HEK293 (cell line): ENCODE data around the gene TBC1D30.
A peak's percentile ranks its signal among the peaks of the same experiment; 100 is the strongest.

Experiments used
- BCL11B ChIP-seq: fragments of 450-650 bp; formaldehyde crosslinking; IDR thresholded peaks from 2 replicates; pipeline ENCODE4 v1.5.1; 2016; ENCODE audit warnings: low read depth, missing biosample characterization, missing genetic modification characterization
- OSR2 ChIP-seq: fragments of 450-650 bp; formaldehyde crosslinking; IDR thresholded peaks from 2 replicates; pipeline ENCODE4 v1.5.1; 2016; ENCODE audit warnings: missing biosample characterization, missing genetic modification characterization
- SCRT2 ChIP-seq: fragments of 450-650 bp; formaldehyde crosslinking; IDR thresholded peaks from 2 replicates; pipeline ENCODE4 v1.5.1; 2016; ENCODE audit warnings: missing biosample characterization, missing genetic modification characterization
- SP7 ChIP-seq: fragments of 450-650 bp; formaldehyde crosslinking; IDR thresholded peaks from 2 replicates; pipeline ENCODE4 v1.5.1; 2016; ENCODE audit warnings: missing biosample characterization, missing genetic modification characterization
- TCF7L2 ChIP-seq: IDR thresholded peaks from 2 replicates; pipeline ENCODE4 v1.6.1; 2011; ENCODE audit warnings: low read depth, mild to moderate bottlenecking, inconsistent platforms, low read length, moderate library complexity, borderline replicate concordance
- TRIM28 ChIP-seq: IDR thresholded peaks from 2 replicates; pipeline ENCODE4 v1.6.1; 2011; ENCODE audit warnings: low read length, control low read depth, borderline replicate concordance
- YY2 ChIP-seq: fragments of 450-650 bp; formaldehyde crosslinking; IDR thresholded peaks from 2 replicates; pipeline ENCODE4 v1.5.1; 2016; ENCODE audit warnings: missing biosample characterization, missing genetic modification characterization
- ZEB2 ChIP-seq: fragments of 450-650 bp; formaldehyde crosslinking; IDR thresholded peaks from 2 replicates; pipeline ENCODE4 v1.5.1; 2016; ENCODE audit warnings: missing biosample characterization, missing genetic modification characterization
- ZFP69B ChIP-seq: fragments of 450-650 bp; formaldehyde crosslinking; IDR thresholded peaks from 2 replicates; pipeline ENCODE4 v1.5.1; 2016; ENCODE audit warnings: missing biosample characterization, missing genetic modification characterization
- ZNF112 ChIP-seq: fragments of 450-650 bp; formaldehyde crosslinking; IDR thresholded peaks from 2 replicates; pipeline ENCODE4 v1.5.0; 2017; ENCODE audit warnings: missing biosample characterization, missing genetic modification characterization
- ZNF121 ChIP-seq: fragments of 450-650 bp; formaldehyde crosslinking; IDR thresholded peaks from 2 replicates; pipeline ENCODE4 v1.5.1; 2016; ENCODE audit warnings: missing biosample characterization, missing genetic modification characterization
- ZNF133 ChIP-seq: fragments of 450-650 bp; formaldehyde crosslinking; IDR thresholded peaks from 2 replicates; pipeline ENCODE4 v1.5.1; 2016; ENCODE audit warnings: missing biosample characterization, missing genetic modification characterization
- ZNF2 ChIP-seq: fragments of 450-650 bp; formaldehyde crosslinking; IDR thresholded peaks from 2 replicates; pipeline ENCODE4 v1.5.1; 2016; ENCODE audit warnings: missing biosample characterization, missing genetic modification characterization
- ZNF239 ChIP-seq: fragments of 450-650 bp; formaldehyde crosslinking; IDR thresholded peaks from 2 replicates; pipeline ENCODE4 v1.5.1; 2016; ENCODE audit warnings: missing biosample characterization, missing genetic modification characterization
- ZNF266 ChIP-seq: fragments of 450-650 bp; formaldehyde crosslinking; IDR thresholded peaks from 2 replicates; pipeline ENCODE4 v1.5.1; 2016; ENCODE audit warnings: missing biosample characterization, missing genetic modification characterization, low read depth
- ZNF292 ChIP-seq: fragments of 450-650 bp; formaldehyde crosslinking; IDR thresholded peaks from 2 replicates; pipeline ENCODE4 v1.5.1; 2016; ENCODE audit warnings: low read depth, missing biosample characterization, missing genetic modification characterization, borderline replicate concordance
- ZNF302 ChIP-seq: fragments of 450-650 bp; formaldehyde crosslinking; IDR thresholded peaks from 2 replicates; pipeline ENCODE4 v1.5.1; 2016; ENCODE audit warnings: missing biosample characterization, missing genetic modification characterization, low read depth
- ZNF324 ChIP-seq: fragments of 450-650 bp; formaldehyde crosslinking; IDR thresholded peaks from 2 replicates; pipeline ENCODE4 v1.5.1; 2016; ENCODE audit warnings: missing biosample characterization, missing genetic modification characterization
- ZNF366 ChIP-seq: fragments of 450-650 bp; formaldehyde crosslinking; conservative IDR thresholded peaks from 2 replicates; pipeline ENCODE4 v1.5.1; 2016; ENCODE audit warnings: missing biosample characterization, missing genetic modification characterization
- ZNF521 ChIP-seq: fragments of 450-650 bp; formaldehyde crosslinking; IDR thresholded peaks from 2 replicates; pipeline ENCODE4 v1.5.1; 2017; ENCODE audit warnings: missing biosample characterization, mild to moderate bottlenecking, missing genetic modification characterization
- ZNF561 ChIP-seq: fragments of 450-650 bp; IDR thresholded peaks from 2 replicates; pipeline ENCODE4 v1.5.1; 2018; ENCODE audit warnings: missing biosample characterization, missing genetic modification characterization, borderline replicate concordance
- ZNF571 ChIP-seq: fragments of 450-650 bp; formaldehyde crosslinking; IDR thresholded peaks from 2 replicates; pipeline ENCODE4 v1.5.0; 2017; ENCODE audit warnings: missing biosample characterization, missing genetic modification characterization
- ZNF610 ChIP-seq: fragments of 450-650 bp; formaldehyde crosslinking; IDR thresholded peaks from 2 replicates; pipeline ENCODE4 v1.5.1; 2016; ENCODE audit warnings: missing biosample characterization, missing genetic modification characterization, borderline replicate concordance
- ZNF76 ChIP-seq: fragments of 450-650 bp; formaldehyde crosslinking; IDR thresholded peaks from 2 replicates; pipeline ENCODE4; 2016; ENCODE audit warnings: low read depth, missing biosample characterization, missing genetic modification characterization, borderline replicate concordance
- ZNF777 ChIP-seq: fragments of 450-650 bp; formaldehyde crosslinking; IDR thresholded peaks from 2 replicates; pipeline ENCODE4 v1.5.1; 2017; ENCODE audit warnings: missing biosample characterization, missing genetic modification characterization, borderline replicate concordance
- TF ChIP-seq, protein P1 (sequence below): fragments of 450-650 bp; formaldehyde crosslinking; IDR thresholded peaks from 2 replicates; pipeline ENCODE4 v1.5.1; 2016; ENCODE audit warnings: missing biosample characterization, missing genetic modification characterization, borderline replicate concordance
- TF ChIP-seq, protein P2 (sequence below): fragments of 450-650 bp; formaldehyde crosslinking; IDR thresholded peaks from 2 replicates; pipeline ENCODE4 v1.5.1; 2016; ENCODE audit warnings: missing biosample characterization, missing genetic modification characterization
- TF ChIP-seq, protein P3 (sequence below): fragments of 450-650 bp; formaldehyde crosslinking; IDR thresholded peaks from 2 replicates; pipeline ENCODE4 v1.5.1; 2016; ENCODE audit warnings: missing biosample characterization, missing genetic modification characterization
- TF ChIP-seq, protein P4 (sequence below): fragments of 450-650 bp; formaldehyde crosslinking; optimal IDR thresholded peaks from 2 replicates; pipeline ENCODE3; 2016; ENCODE audit warnings: missing biosample characterization, mild to moderate bottlenecking, missing genetic modification characterization

The TBC1D30 gene

DNA sequence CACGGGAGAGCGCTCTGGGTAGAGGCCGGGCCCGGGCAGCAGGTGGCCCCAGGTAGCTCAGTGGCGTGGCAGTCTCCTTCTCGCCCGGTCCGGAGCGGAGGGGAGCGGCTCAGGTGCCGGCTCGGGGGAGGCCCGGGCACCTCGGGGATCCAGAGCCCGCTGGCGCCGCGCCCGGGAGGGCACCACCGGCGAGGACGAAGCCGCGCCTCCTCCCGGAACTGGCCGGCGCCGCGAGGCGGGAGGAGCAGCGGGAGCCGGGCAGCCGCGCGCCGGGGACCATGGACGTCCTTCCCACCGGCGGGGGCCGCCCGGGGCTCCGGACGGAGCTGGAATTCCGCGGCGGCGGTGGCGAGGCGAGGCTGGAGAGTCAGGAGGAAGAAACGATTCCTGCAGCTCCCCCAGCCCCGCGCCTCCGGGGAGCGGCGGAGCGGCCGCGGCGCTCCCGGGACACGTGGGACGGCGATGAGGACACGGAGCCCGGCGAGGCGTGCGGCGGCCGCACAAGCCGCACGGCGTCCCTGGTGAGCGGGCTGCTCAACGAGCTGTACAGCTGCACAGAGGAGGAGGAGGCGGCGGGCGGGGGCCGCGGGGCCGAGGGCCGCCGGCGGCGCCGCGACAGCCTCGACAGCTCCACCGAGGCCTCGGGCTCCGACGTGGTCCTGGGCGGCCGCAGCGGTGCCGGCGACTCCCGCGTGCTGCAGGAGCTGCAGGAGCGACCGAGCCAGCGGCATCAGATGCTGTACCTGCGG is 43.7 kb upstream of the TBC1D30 start (continued):
- TF ChIP-seq, protein P1, sequence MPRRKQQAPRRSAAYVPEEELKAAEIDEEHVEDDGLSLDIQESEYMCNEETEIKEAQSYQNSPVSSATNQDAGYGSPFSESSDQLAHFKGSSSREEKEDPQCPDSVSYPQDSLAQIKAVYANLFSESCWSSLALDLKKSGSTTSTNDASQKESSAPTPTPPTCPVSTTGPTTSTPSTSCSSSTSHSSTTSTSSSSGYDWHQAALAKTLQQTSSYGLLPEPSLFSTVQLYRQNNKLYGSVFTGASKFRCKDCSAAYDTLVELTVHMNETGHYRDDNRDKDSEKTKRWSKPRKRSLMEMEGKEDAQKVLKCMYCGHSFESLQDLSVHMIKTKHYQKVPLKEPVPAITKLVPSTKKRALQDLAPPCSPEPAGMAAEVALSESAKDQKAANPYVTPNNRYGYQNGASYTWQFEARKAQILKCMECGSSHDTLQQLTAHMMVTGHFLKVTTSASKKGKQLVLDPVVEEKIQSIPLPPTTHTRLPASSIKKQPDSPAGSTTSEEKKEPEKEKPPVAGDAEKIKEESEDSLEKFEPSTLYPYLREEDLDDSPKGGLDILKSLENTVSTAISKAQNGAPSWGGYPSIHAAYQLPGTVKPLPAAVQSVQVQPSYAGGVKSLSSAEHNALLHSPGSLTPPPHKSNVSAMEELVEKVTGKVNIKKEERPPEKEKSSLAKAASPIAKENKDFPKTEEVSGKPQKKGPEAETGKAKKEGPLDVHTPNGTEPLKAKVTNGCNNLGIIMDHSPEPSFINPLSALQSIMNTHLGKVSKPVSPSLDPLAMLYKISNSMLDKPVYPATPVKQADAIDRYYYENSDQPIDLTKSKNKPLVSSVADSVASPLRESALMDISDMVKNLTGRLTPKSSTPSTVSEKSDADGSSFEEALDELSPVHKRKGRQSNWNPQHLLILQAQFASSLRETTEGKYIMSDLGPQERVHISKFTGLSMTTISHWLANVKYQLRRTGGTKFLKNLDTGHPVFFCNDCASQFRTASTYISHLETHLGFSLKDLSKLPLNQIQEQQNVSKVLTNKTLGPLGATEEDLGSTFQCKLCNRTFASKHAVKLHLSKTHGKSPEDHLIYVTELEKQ (tag by site-specific recombination): no peak
- TF ChIP-seq ZNF561 (tag by site-specific recombination): peak; percentile 73; the same call in 1 of the 2 replicates
- TF ChIP-seq OSR2: no peak
- no peak for TF ChIP-seq ZNF239 (tag by site-specific recombination)
- no peak for TF ChIP-seq ZNF571 (tag by site-specific recombination)
- no peak for TF ChIP-seq ZFP69B (tag by site-specific recombination)
- TF ChIP-seq YY2 (tag by site-specific recombination): no peak
- TF ChIP-seq ZNF266: no peak
- TF ChIP-seq BCL11B (tag by site-specific recombination): no peak
- no peak for TF ChIP-seq ZNF302
- TF ChIP-seq, protein P2, sequence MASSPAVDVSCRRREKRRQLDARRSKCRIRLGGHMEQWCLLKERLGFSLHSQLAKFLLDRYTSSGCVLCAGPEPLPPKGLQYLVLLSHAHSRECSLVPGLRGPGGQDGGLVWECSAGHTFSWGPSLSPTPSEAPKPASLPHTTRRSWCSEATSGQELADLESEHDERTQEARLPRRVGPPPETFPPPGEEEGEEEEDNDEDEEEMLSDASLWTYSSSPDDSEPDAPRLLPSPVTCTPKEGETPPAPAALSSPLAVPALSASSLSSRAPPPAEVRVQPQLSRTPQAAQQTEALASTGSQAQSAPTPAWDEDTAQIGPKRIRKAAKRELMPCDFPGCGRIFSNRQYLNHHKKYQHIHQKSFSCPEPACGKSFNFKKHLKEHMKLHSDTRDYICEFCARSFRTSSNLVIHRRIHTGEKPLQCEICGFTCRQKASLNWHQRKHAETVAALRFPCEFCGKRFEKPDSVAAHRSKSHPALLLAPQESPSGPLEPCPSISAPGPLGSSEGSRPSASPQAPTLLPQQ (tag by site-specific recombination): 0 out of 2 replicates have a peak, but pooled peaks have one; percentile 40
- TF ChIP-seq ZNF76 (tag by site-specific recombination): no peak
- TF ChIP-seq ZNF121 (tag by site-specific recombination): no peak
- no peak for TF ChIP-seq TRIM28
- no peak for TF ChIP-seq ZNF133 (tag by site-specific recombination)
- TF ChIP-seq SCRT2: peak; percentile 76
- no peak for TF ChIP-seq ZNF2 (tag by site-specific recombination)
- no peak for TF ChIP-seq TCF7L2
- no peak for TF ChIP-seq ZNF610 (tag by site-specific recombination)
- no peak for TF ChIP-seq ZNF521 (tag by site-specific recombination)
- TF ChIP-seq SP7 (tag by site-specific recombination): peak; percentile 54
- TF ChIP-seq ZNF366: no peak
- no peak for TF ChIP-seq ZNF324 (tag by site-specific recombination)
- TF ChIP-seq ZNF292 (tag by site-specific recombination): no peak
- peak; percentile 88; the same call in 1 of the 2 replicates for TF ChIP-seq ZEB2
- TF ChIP-seq, protein P3, sequence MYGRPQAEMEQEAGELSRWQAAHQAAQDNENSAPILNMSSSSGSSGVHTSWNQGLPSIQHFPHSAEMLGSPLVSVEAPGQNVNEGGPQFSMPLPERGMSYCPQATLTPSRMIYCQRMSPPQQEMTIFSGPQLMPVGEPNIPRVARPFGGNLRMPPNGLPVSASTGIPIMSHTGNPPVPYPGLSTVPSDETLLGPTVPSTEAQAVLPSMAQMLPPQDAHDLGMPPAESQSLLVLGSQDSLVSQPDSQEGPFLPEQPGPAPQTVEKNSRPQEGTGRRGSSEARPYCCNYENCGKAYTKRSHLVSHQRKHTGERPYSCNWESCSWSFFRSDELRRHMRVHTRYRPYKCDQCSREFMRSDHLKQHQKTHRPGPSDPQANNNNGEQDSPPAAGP: no peak
- TF ChIP-seq ZNF777 (tag by site-specific recombination): no peak
- TF ChIP-seq, protein P4, sequence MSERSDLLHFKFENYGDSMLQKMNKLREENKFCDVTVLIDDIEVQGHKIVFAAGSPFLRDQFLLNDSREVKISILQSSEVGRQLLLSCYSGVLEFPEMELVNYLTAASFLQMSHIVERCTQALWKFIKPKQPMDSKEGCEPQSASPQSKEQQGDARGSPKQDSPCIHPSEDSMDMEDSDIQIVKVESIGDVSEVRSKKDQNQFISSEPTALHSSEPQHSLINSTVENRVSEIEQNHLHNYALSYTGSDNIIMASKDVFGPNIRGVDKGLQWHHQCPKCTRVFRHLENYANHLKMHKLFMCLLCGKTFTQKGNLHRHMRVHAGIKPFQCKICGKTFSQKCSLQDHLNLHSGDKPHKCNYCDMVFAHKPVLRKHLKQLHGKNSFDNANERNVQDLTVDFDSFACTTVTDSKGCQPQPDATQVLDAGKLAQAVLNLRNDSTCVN (tag by site-specific recombination): peak; percentile 78
- no peak for TF ChIP-seq ZNF112 (tag by site-specific recombination)
